HepG2 (cell line): ENCODE results near the gene ZBP1. TPM values are rescaled to one million over a fixed set of nuclear protein-coding genes. Genes with fewer than 3 reads are reported as not detected.

Experiments
- BATF2 ChIP-seq: sonication (generic); formaldehyde crosslinking; IDR thresholded peaks from 2 replicates; pipeline ENCODE4 v1.8.0; 2022; ENCODE audit warnings: mild to moderate bottlenecking, missing genetic modification reagents, moderate library complexity
- CSRNP1 ChIP-seq: sonication (generic); formaldehyde crosslinking; IDR thresholded peaks from 2 replicates; pipeline ENCODE4 v1.8.1; 2023; ENCODE audit warnings: mild to moderate bottlenecking, missing genetic modification reagents
- GABPA ChIP-seq, 2 experiments: IDR thresholded peaks; 2 replicates each; pipeline ENCODE4 v1.6.1; 2011 to 2016; ENCODE audit warnings: low read depth in 2 of 2, low read length in 1 of 2, missing biosample characterization in 1 of 2, missing genetic modification characterization in 1 of 2
- IRX3 ChIP-seq: sonication (generic); formaldehyde crosslinking; IDR thresholded peaks from 2 replicates; pipeline ENCODE4 v1.8.1; 2023; ENCODE audit warnings: mild to moderate bottlenecking, low read depth, missing genetic modification reagents, borderline replicate concordance
- MAX ChIP-seq: IDR thresholded peaks from 2 replicates; pipeline ENCODE4 v1.6.1; 2012; ENCODE audit warnings: inconsistent platforms
- NR2F2 ChIP-seq: IDR thresholded peaks from 2 replicates; pipeline ENCODE4 v1.6.1; 2012; ENCODE audit warnings: low read depth, inconsistent platforms, borderline replicate concordance
- RBM22 ChIP-seq: fragments of 200-400 bp; formaldehyde crosslinking; optimal IDR thresholded peaks from 2 replicates; pipeline ENCODE3; 2017; ENCODE audit warnings: mild to moderate bottlenecking, low read length, moderate library complexity
- RFXAP ChIP-seq: sonication (generic); formaldehyde crosslinking; IDR thresholded peaks from 2 replicates; pipeline ENCODE4 v1.4.0; 2020; ENCODE audit warnings: missing genetic modification reagents, borderline replicate concordance
- SATB2 ChIP-seq: sonication (generic); formaldehyde crosslinking; IDR thresholded peaks from 2 replicates; pipeline ENCODE4 v1.5.0; 2020; ENCODE audit warnings: missing genetic modification reagents
- TP53 ChIP-seq: sonication (generic); formaldehyde crosslinking; conservative IDR thresholded peaks from 2 replicates; pipeline ENCODE4 v1.4.0; 2020; ENCODE audit warnings: missing genetic modification reagents
- YEATS4 ChIP-seq: sonication (generic); formaldehyde crosslinking; IDR thresholded peaks from 2 replicates; pipeline ENCODE4 v1.4.0; 2020; ENCODE audit warnings: missing genetic modification reagents, borderline replicate concordance
- ZBTB33 ChIP-seq: sonication (generic); formaldehyde crosslinking; IDR thresholded peaks from 2 replicates; pipeline ENCODE4 v1.4.0; 2020; ENCODE audit warnings: missing genetic modification reagents
- ZGPAT ChIP-seq: IDR thresholded peaks from 2 replicates; pipeline ENCODE4 v1.6.1; 2016; ENCODE audit warnings: mild to moderate bottlenecking
- ZHX1 ChIP-seq: sonication (generic); formaldehyde crosslinking; IDR thresholded peaks from 2 replicates; pipeline ENCODE4 v1.8.1; 2022; ENCODE audit warnings: low read depth, mild to moderate bottlenecking, missing genetic modification reagents
- ZNF382 ChIP-seq: sonication (generic); formaldehyde crosslinking; IDR thresholded peaks from 2 replicates; pipeline ENCODE4 v1.5.0; 2020; ENCODE audit warnings: missing genetic modification reagents, mild to moderate bottlenecking, borderline replicate concordance
- ZNF414 ChIP-seq: sonication (generic); formaldehyde crosslinking; IDR thresholded peaks from 2 replicates; pipeline ENCODE4 v1.5.0; 2020; ENCODE audit warnings: missing genetic modification reagents
- ZNF44 ChIP-seq: sonication (generic); formaldehyde crosslinking; IDR thresholded peaks from 2 replicates; pipeline ENCODE4 v1.5.1; 2020; ENCODE audit warnings: mild to moderate bottlenecking, missing genetic modification reagents
- ZZZ3 ChIP-seq: sonication (generic); formaldehyde crosslinking; IDR thresholded peaks from 2 replicates; pipeline ENCODE4 v1.4.0; 2020; ENCODE audit warnings: missing genetic modification reagents, mild to moderate bottlenecking, borderline replicate concordance
- polyA plus RNA-seq, 8 experiments: library from polyadenylated mRNA; depleted of rRNA in 3 of 8; stranded (reverse) in 7 of 8; unstranded in 1 of 8; fragments of >200 nt; fragmentation: Illumina TruSeq in 4 of 8; extraction: Trizol in 4 of 8; gene quantifications; 2 replicates each; pipeline versions ENCODE4 v1.2.1 to v1.2.3, GENCODE V29; 2011 to 2016; ENCODE audit warnings: low read depth in 4 of 8, missing spikeins in 1 of 8, mixed read lengths in 1 of 8; ENCODE audit not compliant: insufficient read depth in 1 of 8
- total RNA-seq, 5 experiments: library from RNA; depleted of rRNA; stranded (reverse); fragments of >200 nt; fragmentation: Illumina TruSeq; extraction: Trizol; gene quantifications; 2 replicates each; pipeline ENCODE4 v1.2.3, GENCODE V29; 2016; ENCODE audit warnings: low read depth in 1 of 5

ZBP1 gene
- total and polyA plus RNA-seq, 2 of the 13 experiments (the other 11 are each of a cell fraction or from before 2014, with no cell fraction given): not detected

GRCh38 chr20:57560554-57561355, 59.5 kb downstream of the ZBP1 start, which contains the start of gene PCK1 (continued):
- TF ChIP-seq ZGPAT (CRISPR knock-in tag) (peak; percentile 96), IRX3 (CRISPR knock-in tag) (no peak), YEATS4 (CRISPR knock-in tag) (0 out of 2 replicates have a peak, but pooled peaks have one; percentile 61), ZZZ3 (peak; percentile 62; the same call in 1 of the 2 replicates), GABPA (IDR thresholded peaks at IDR 0.05; ENCODE audit: low read depth, low read length) (no peak), GABPA (CRISPR knock-in tag; IDR thresholded peaks at IDR 0.05; ENCODE audit: low read depth) (peak; percentile 67), RBM22 (no peak), ZNF44 (peak; percentile 92; the same call in 1 of the 2 replicates), ZNF414 (CRISPR knock-in tag) (peak; percentile 99), ZHX1 (peak; percentile 56; the same call in 1 of the 2 replicates), TP53 (CRISPR knock-in tag) (no peak), ZNF382 (no peak), ZBTB33 (peak; percentile 30; the same call in 1 of the 2 replicates), RFXAP (peak; percentile 87), BATF2 (CRISPR knock-in tag) (no peak), NR2F2 (peak; percentile 98), CSRNP1 (CRISPR knock-in tag) (no peak; the same call in 1 of the 2 replicates), SATB2 (no peak), MAX (peak; percentile 78)
